Tongue (tissue), 2 donors: Measurements from ENCODE around the gene MTARC1. TPM values are rescaled to one million over a fixed set of nuclear protein-coding genes. Genes with fewer than 3 reads are reported as not detected.

Experiments used
- DNase-seq: peaks from one replicate; pipeline ENCODE4 v3.0.0-alpha.2; 2015
- total RNA-seq: library from RNA; depleted of rRNA; stranded (reverse); fragments of >200 nt; gene quantifications from one replicate; pipeline ENCODE4 v1.2.3, GENCODE V29; 2014

Gene MTARC1
- 5.1 TPM for total RNA-seq

GRCh38 chr1:220786337-220787068 lies at the start of gene MTARC1:
MTARC1 (plus strand) TSS chr1:220786913; CDS start chr1:220786945, 32 bp downstream.
- peak; percentile 85 for DNase-seq

- no peak for DNase-seq
Observed at GRCh38 chr1:220741349-220741748, 45.4 kb upstream of the MTARC1 start.

DNA sequence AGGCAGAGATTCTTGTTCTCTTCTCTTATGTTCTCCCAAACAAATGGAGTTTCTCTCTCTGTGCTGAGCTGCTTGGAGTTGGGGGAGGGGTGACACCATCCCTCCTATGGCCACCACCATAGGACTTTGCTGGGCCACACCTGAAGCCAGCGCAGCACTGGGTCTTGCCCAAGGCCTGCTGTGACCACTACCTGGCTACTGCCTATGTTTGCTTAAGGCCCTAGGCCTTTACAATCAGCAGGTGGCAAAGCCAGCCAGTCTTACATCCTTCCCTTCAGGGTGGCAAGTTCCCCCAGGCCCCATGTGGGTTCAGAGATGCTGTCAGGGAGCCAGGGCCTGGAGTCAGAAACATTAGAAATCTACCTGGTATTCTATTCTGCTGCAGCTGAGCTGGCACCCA lies 44.9 kb upstream of the MTARC1 start:
- DNase-seq, result no peak

DNA sequence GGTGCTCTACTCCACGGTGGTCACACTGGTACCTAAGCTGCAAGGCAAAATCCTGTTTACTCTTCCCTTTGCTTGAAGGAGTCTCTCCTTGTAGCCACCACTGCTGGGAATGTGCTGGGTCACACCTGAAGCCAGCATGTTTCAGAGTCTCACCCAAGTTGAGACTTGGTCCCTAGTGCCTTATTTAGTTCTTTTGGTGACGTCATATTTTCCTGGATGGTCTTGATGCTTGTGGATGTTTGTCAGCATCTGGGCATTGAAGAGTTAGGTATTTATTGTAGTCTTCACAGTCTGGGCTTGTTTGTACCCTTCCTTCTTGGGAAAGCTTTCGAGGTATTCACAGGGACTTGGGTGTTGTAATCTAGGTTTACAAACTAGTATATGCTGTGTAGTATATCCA lies 44.2 kb upstream of the MTARC1 start:
- no peak for DNase-seq

GRCh38 chr1:220746851-220747250 lies 39.9 kb upstream of the MTARC1 start:
- DNase-seq, result no peak

- peak; percentile 38 for DNase-seq
Observed at GRCh38 chr1:220747437-220748088, 39.1 kb upstream of the MTARC1 start.

DNA sequence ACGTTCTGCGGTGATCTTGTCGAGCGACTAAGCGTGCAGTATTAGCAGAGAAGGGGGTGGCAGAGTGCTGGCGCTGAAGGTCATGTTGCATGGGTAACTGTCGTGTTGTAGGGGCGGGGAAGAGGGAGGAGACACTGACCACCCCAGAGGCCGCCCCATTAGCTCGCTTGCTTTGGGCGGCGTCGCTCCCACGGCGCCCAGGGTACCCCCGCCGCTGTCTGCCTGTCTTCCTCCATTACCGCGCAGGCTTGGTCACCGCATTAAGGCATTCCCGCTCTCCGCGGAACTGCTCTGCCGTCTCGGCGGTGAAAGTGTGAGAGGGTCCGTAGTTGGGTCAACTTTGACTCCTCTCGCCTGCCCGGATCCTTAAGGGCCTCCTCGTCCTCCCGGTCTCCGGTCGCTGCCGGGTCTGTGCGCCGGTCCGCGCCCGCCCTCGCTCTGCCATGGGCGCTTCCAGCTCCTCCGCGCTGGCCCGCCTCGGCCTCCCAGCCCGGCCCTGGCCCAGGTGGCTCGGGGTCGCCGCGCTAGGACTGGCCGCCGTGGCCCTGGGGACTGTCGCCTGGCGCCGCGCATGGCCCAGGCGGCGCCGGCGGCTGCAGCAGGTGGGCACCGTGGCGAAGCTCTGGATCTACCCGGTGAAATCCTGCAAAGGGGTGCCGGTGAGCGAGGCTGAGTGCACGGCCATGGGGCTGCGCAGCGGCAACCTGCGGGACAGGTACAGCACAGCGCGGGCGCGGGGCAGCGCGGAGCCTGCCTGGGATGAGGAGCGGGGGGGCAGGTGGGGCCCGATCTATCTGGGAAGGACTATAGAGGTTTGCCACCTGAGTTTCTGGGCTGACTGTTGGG lies 38.4 kb upstream of the MTARC1 start, which contains the start of gene MTARC2:
Gene MTARC2, plus strand, starts transcription at position 234 of the 846 bp plus-strand sequence. Its CDS starts 210 bp downstream, at position 444.
- DNase-seq, result peak; percentile 90

DNA sequence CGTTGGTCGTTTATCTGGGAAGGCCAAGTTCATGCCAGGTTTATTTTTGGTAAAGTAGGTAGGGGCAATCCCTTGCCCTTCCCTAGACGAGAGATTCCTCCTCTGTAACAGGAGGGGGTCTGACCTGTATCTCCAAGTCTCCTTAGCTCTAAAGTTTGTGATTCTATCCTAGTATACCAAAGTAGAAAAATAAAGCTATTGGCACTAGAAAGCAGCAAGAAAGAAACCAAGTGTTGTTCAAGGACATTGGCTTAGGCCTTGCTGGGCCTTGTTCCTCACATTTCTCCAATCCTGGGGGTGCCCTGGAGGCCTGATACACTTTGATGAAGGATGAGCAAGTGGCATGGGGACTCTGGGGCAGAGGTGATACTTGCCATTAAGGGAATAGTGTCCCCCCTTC lies 37.8 kb upstream of the MTARC1 start:
- DNase-seq, result no peak

GRCh38 chr1:220750131-220750515 lies 36.6 kb upstream of the MTARC1 start:
- DNase-seq, result peak; percentile 63

DNA sequence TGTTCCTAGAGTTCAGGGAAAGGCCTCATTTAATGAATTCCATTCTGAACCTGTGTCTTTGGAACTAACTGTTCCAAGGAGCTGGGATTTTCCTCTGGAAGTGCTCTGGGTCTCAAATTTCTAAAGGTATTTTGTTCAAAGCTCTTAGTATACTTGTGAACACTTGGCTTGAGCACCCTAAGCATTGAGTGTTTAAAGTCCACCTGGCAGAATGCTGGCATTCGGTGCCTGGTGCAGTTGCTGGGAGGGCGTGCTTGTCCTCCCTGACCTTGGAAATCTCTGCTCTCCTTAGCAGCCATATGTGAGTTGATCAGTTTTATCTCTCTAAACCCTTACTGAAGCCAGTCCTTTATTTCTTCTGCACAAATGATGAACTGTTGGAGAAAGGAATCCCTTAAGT lies 35.6 kb upstream of the MTARC1 start:
- no peak for DNase-seq

DNA sequence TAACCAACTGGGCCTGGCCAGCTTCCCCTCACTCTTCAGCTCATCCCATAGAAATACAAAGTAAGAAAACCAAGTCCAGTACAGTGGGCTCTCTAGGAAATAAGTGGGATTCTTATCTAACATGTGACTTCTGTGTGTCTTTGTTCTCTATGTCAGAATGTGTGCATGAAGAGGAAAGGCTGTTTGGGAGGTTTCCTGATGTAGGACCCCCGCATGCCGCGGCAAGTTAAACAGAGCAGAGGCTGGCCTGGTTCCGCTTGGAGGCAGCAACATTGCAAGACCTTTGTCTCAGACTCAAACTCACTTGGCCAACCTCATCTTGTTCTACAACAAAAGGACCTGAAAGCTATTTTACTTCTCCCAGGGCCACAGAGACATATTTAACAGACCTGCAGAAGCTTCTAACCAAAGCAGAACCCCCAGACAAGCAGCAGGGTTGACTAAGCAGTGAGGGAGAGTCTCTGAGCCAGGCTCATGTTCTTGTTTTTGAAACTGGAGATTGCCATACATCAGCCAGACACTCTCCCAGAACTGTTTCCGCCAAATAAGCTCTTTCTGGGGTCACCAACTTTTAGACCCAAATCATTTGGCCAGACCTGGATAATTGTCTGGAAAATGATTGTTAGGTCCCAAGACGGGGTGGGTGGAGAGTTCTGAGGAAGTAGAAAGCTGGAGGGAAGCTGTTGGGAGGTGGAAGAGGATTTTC lies 32.3 kb upstream of the MTARC1 start:
- DNase-seq, result no peak

- no peak for DNase-seq
Observed at GRCh38 chr1:220754918-220755295, 31.8 kb upstream of the MTARC1 start.

DNA sequence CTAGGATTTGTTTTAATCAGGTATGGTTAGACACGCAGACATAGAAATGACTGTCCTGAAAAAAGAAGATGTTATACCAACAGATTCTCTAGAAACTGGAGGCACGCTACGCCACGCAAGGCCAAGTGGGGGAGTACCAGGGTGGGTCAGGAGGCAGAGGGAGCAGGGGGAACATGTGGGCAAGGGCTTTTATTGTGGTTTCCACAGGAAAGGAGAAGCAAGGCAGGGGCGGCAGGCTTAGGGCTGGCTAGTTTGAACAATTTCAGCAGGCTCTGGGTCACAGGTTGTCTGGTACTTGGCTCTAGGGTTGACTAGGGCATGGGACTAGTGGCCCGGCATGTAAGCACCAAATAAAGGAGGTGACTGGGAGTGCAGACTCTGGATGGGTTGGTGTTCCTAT lies 31.4 kb upstream of the MTARC1 start:
- DNase-seq, result no peak

DNA sequence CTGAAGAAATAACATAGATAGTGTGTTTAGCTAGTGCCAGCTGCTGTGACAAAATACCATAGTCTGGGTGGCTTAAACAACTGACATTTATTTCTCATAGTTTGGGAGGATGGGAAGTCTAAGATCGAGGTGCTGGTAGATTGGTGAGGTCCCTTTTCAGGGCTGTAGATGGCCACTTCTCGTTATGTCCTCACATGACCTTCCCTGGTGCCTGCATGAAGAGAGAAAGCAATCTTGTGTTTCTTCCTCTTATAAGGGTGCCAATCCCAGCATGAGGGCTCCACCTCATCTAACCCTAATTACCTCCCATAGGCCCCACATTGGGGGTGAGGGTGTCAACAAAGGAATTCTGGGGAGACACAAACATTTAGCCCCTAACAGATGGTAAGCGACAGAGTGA lies 29.3 kb upstream of the MTARC1 start:
- no peak for DNase-seq

DNA sequence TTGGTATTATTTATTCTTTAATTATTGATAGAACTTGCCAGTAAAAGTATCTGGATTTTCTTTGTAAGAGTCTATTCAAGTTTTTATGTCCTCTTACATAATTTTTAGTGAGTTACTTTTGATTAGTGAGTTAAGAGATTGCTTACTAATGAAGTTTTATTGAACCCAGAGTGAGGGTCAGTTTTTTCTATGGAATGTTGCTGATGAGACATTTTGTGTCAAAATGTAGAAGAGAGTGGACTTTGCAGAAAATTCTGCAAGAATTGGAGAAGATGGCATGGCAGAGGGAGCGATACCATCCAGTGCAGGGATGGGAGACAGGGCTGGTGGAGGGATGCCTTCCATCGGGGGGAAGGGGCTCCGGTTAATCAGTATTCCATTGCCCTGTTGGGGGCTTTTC lies 27.6 kb upstream of the MTARC1 start:
- no peak for DNase-seq

GRCh38 chr1:220761688-220762427 lies 24.9 kb upstream of the MTARC1 start:
- no peak for DNase-seq

DNA sequence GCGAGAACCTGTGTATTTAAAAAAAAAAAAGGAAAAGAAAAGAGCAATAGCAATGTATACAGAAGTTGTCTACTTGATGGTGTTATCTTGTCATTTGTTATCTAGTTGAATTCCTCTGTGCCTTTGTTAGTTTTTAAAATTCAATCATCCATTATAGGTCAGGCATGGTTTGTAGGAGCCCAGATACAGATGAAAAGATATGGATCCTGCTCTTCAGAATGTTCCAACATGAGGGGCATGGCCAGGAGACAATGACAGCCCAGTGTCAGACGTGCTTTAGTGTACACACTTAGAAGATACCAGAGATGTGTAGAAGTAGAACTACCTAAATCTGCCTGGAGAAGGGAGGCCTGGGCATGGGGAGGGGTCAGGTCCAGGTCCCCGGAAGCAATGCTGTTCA lies 22.0 kb upstream of the MTARC1 start:
- DNase-seq, result no peak

GRCh38 chr1:220767312-220768125 lies 19.2 kb upstream of the MTARC1 start:
- DNase-seq, result peak; percentile 47

DNA sequence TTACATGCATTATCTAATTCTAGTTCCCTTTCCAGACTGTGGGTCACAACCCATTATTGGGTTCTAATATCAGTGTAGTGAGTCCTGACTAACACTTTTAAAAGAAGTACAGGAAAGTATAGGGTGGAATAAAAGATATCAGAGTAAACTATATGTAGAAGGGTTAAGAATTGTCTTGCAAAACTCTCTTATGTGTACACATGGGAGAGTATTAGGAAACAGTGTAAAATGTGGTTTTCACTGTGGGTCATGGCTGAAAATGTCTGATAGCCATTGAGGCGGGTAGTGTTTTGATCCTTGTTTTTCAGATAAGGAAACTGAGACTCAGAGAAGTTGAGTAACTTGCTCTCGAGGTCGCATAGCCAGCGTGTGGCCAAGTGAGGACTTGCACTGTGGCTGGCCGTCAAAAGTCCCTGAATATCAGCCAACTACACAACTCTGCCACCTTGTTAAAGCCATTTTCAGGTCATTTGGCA lies 18.5 kb upstream of the MTARC1 start:
- DNase-seq, result no peak

- no peak for DNase-seq
Observed at GRCh38 chr1:220769205-220769604, 17.5 kb upstream of the MTARC1 start.
